Kidney capillary endothelial cell (primary cell): ENCODE results near the gene AKR1B15.
A peak's percentile ranks its signal among the peaks of the same experiment; 100 is the strongest.
"Not testable (repeated sequence)": the region's sequence is repeated elsewhere in the genome, so short reads cannot be mapped to it uniquely, and the experiment has no call there.

Source experiments
- DNase-seq: peaks from one replicate; pipeline ENCODE4 v3.0.0-alpha.2; 2018; ENCODE audit warnings: low spot score

AKR1B15 gene

DNA sequence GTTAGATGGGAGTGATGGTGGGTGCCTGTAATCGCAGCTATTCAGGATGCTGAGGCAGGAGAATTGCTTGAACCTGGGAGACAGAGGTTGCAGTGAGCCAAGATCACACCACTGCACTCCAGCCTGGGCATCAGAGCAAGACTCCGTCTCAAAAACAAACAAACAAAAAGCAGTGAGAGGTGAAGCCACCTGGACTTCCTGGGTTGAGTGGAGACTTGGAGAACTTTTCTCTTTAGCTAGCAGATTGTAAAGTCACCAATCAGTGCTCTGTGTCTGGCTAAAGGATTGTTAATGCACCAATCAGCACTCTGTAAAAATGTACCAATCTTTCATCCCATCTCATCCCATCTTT is 14.5 kb downstream of the AKR1B15 start:
- DNase-seq = not testable (repeated sequence)

DNA sequence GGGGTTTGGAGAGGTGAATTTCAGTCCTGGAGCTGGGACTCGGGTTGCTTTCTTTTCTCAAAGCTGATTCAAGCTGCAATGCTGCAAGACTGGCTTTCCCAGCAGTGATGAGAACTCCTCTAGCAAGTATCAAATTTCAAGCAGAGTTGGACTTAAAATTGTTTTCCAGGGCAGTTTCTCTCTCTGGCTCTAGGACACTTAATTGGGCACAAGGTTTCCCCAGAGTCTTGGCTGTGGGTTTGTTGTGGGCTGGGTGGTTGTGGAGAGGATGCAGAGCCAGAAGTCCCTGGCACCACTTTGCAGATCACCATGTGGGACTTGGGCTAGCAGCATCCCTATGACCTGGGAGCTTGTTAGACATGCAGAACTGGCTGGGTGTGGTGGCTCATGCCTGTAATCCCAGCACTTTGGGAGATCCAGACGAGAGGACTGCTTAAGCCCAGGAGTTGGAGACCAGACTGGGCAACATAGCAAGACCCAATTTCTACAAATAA is 16.8 kb downstream of the AKR1B15 start:
- no peak for DNase-seq

DNA sequence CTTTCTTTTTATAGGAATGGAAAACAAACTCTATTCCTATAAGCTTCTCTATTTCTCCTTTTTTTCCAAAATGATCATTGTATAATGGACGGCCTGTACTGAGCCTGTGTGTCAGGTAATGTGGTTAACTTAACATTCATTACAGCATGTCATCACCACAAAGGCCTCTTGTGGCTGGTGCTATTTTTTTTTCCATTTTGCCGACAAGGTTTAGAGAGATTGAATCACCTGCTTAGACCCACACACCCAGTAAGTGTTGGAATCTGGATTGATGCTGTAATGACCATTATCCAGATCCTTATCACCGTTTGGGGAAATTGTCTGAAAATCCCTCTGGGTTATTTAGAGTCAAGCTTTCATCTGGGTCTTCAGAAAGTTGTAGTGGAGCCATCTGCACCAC is 18.5 kb downstream of the AKR1B15 start:
- DNase-seq = no peak

DNA sequence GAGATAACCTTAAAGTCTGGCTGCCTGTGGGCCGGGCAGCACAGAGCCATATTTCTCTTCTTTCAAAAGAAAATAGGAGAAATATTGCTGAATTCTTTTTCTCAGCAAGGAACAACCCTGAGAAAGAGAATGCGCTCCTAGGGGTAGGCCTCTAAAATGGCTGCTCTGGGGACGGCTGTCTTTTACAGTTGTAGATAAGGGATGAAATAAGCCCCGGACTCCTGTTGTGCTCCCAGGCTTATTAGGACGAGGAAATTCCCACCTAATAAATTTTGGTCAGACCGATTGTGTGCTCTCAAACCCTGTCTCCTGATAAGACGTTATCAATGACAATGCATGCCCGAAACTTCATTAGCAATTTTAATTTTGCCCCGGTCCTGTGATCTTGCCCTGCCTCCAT is 21.1 kb downstream of the AKR1B15 start:
- DNase-seq = not testable (repeated sequence)

DNA sequence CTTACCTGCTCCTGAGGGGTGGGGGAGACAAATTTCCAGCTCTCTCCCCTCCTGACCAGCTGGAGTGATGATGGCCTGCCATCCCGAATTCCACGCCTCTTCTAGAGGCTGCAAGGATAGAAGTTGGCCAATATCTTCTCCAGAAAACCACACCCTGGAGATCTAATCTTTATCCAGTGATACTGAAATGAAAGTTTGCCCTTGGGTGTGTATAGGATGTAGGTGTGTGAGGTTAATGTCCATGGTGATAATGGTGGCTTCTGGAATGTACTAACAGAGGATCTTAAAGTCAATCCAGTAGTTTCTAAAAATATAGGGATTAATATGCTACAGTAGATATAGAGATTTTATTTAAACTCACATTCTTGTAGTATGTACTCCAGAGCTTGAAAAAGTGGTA is 22.2 kb downstream of the AKR1B15 start:
- no peak for DNase-seq

DNA sequence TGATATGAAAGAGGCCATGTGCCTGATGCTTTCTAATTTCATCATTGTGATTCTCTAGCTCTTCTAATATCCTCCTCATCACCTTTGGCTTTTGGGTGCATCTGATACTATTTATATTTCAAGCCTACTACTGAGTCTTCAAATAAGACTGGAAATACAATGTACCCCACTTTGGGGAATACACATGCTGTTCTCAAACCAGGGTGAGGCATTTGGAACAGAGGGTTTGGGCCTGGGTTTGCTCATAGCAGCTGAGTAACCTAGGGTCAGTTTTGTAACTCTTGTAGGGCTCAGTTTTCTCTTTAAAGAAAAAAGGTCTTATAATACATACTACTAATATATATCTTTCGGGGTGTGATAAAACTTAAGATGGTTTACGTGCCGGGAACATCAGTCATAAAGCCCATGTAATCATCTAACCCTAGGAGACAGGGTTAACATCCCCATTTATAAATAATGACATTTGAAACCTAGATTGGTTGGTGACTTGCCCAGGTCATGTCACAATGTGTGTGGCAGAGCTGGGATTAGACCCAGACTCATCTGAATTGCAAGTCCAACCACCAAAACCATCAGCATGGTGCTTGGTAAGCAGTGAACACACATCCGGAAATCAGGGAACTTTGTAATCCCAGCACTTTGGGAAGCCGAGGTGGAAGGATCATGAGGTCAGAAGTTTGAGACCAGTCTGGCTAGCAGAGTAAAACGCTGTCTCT is 23.0 kb downstream of the AKR1B15 start:
- DNase-seq = no peak

DNA sequence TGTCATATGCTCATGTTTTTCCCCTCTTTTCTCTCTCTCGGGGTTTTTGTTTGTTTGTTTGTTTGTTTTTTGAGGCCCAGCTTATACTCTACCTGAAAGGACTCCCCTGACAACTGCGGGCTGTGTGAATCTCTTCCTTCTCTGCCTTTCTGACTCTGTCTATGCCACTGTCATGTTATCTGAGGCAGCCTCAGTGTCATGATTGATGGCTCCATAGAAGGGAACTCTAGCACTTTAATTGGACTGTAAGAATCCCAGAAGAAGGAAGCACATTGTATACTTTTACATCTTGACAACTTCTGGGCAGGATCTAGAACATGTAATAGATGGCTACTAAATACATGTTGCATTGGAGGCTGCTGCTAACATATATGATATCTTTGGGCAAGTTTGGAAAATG is 25.4 kb downstream of the AKR1B15 start:
- DNase-seq = no peak

DNA sequence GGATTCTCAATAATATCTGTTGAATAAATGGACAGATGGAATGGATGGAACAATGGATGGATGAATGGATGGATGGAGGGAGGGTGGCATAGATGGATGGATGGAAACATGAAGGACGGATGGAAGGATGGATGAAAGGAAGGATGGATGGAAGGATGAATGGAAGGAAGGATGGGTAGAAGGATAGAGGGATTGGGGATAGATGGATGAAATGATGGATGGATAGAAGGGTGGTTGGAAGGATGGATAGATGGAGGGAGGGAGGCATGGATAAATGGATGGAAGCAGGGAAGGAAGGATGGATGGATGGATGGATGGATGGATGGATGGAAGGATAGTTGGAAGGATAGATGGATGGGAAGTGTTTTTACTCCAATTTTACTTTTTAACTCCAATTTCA is 35.4 kb downstream of the AKR1B15 start:
- no peak for DNase-seq

DNA sequence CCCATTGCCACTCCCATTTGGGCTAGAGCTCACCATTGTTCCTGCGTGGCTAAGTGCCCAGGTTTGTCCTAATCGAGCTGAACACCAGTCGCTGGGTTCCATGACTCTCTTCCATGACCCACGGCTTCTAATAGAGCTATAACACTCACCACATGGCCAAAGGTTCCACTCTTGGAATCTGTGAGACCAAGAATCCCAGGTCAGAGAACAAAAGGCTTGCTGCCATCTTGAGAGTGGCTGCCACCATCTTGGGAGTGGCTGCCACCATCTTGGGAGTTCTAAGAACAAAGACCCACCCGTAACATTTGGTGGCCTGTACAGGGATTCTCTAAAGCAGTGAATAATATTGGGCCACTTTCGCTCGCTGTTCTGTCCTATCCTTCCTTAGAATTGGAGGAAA is 37.0 kb downstream of the AKR1B15 start:
- no peak for DNase-seq

DNA sequence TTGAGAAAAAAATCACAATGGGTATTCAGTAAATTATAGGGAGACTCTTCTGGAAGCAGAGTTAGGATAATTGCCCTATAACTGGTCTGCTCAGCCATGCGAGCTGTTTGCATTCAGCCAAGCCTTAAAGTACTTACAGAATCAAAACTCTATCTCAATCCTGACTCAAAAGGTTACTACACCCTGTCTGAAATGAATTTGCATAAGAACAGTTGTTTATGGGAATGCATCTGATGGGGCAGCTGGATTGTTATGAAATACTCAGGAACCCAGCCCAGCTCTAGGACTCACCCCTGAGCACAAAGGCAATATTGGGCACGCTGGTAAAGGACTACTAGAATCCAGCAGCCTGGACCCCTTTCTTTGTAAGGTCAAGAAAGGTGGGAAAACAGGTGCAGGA is 38.8 kb downstream of the AKR1B15 start:
- DNase-seq = no peak

DNA sequence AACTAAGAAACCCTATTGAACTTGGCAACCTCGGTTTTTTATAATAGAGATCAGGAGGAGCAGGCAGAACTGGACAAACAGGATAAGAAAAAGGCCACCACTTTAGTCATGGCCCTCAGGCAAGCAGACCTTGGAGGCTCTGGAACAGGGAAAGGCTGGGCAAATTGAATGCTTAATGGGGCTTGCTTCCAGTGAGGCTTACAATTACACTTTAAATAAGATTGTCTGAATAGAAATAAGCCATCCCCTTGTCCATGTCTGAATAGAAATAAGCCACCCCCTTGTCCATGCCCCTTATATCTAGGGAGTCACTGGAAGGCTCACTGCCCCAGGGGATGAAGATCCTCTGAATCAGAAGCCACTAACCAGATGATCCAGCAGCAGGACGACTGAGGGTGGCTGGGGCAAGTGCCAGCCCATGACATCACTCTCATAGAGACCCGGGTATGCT is 40.6 kb downstream of the AKR1B15 start:
- DNase-seq = no peak

DNA sequence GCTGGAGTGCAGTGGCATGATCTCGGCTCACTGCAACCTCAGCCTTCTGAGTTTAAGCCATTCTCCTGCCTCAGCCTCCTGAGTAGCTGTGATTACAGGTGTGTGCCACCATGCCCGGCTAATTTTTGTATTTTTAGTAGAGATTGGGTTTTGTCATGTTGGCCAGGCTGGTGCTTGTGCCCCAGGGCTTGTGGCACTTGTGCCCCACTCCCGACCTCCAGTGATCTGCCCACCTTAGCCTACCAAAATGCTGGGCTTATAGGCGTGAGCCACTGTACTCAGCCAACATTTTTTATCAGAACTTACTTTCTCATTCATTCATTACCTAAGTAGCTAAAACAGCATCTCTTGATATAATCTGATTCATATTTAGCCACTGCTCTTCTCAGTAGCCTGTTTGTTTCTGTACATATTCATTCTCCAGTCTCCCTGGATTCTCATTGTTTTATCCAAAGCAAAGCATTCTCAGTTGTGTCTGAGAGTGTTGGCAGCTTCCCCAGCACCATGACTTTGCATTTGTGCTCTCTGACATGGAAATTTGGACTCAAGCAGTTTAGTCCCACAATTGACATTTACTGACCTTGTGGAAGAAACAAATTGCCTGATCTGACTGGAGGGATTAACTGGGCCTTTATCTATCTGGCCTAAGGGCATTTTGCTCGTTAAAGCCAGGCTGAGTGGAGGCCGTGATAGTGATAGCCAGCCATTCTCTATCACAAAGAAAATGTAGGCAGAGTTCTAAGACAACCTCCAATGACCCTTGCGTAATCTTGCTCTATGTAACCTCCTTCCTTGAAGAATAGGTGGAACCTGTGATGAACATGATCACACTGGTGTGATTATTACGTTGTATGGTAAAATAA is 44.9 kb downstream of the AKR1B15 start:
- DNase-seq = no peak

DNA sequence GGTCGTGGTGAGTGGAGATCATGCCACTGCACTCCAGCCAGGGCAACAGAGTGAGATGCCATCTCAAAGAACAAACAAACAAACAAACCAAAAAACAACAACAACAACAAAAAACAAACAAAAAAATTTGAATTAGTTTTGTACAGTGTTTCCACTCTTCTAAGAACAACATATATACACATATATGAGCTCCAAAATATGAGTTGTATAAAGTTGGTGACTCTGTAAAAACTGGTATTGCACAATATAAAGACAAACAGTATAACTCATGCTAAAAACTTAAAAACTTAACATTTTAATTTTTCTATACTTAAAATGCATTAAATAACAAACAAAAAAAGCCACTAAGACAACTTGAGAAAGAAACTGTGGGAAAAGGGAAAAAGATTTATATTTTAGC is 46.0 kb downstream of the AKR1B15 start:
- DNase-seq = no peak

DNA sequence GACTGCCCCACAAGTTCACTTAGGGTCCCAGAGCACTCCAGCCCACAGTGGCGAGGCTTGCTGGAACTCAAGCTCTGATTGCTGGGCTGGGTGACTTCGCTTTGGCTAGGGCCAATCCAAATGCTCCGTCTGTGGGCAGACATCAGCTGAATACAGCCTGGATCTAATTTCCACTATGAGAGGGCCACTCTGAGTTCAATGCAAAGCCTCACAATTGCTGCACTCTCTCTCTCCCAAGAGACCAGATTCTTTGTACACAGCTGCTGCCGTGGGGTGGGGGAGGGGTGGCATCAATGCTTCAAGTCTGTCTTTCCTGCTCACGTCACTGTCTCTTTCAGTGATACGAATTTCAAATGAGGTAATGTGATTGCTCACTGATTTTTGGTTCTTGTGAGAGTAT is 50.5 kb downstream of the AKR1B15 start:
- DNase-seq = no peak

DNA sequence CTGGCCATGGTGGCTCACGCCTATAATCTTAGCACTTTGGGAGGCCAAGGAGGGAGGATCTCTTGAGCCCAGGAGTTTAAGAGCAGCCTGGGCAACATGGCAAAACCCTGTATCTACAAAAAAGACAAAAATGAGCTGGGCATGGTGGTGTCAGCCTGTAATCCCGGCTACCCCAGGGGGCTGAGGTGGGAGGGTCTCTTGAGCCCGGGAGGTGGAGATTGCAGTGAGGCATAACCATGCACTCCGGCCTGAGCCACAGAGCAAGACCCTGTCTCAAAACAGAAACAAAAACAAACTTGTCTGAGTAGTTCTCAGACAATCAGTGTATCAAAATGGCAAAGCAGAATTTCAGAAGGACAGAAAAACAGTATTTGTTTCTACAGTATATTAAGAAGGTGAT is 52.5 kb downstream of the AKR1B15 start:
- DNase-seq = no peak

DNA sequence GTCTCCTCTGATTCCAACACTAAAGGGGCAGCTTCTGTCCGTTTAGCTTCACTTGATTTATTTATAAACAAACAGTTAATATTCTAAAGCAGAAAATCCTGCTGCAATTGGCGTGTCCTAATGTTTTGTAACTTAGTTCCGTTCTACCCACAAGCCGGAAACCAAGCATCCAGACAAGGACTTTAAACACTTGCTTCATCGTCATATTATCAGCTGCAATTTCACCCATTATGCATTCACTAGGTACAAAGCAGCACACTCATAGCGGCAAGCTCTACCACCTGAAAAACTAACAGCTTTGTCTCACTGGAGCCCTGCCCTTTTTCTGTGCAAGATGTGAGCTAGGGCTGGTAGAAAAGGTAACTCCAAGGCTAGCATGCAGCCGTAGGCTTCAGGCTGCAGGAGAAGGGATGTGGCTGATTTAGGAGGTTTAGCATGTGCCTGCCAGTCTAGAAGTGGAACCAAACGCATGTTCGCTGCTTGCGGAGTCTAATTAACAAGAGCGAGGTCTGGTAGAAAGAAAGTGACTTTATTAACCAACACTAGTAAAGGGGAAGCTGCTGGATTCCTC is 54.1 kb downstream of the AKR1B15 start:
- no peak for DNase-seq

DNA sequence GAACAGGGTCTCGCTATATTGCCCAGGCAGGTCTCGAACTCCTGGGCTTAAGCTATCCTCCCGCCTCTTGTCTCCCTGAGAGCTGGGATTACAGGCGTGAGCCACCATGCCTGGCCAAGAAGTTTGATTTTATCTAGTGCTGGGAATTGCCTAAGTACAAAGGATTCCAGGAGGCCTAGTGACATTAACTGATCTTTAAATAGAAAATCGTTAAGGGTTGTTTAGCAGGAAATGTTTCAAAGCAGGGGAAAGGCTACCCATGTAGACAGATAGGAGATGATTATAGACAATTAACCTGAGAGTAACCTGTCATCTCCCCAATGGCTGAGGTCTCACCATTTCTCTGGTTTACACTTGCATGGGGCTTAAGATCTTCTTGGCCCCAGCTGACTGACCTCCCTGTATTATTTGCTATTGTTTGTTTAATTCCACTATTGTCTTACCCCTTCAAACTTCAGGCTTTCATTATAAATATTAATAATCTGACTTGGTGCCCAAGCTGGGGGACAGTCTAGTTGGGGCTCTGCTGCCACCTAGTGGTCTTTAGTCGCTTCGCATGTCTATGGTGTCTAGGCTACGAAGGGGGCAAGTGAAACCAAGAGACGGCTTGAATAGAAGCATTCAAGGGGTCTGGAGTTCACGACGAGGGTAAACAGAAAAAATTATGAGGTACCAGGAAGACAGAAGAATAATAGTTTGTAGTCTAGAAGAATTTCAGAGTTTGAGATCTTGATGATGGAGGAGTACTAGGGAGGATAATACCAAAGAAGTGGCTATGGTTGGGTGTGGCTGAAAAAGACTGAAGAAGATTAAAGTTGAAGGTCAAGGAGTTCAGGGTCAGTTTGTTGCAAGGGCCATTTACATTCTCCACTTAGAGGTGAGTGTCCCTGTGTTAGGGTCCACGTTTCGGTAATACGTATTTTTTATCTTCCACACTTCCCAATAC is 57.3 kb downstream of the AKR1B15 start:
- peak; percentile 63 for DNase-seq

DNA sequence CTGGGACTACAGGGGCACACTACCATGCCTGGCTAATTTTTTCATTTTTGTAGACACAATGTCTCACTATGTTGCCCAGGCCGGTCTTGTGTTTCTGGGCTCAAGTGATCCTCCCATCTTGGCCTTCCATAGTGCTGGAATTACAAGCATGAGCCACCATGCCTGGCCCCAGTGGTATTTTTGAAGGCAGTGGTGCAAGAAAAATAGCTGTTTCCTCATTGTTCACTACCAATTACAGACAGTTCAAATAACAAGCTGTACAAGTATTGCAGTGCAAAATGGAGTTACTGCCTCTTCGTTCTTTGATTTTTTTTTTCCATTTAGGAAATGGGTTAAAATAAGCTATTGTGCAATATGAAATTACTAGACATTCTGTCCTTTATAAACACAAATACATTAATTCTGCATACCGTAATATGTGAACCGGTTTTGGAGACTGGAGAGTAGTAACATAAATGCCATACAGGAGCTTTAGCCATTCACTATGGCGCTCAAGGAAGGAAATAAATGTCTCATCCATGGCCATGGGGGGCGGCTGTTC is 62.8 kb downstream of the AKR1B15 start:
- no peak for DNase-seq

DNA sequence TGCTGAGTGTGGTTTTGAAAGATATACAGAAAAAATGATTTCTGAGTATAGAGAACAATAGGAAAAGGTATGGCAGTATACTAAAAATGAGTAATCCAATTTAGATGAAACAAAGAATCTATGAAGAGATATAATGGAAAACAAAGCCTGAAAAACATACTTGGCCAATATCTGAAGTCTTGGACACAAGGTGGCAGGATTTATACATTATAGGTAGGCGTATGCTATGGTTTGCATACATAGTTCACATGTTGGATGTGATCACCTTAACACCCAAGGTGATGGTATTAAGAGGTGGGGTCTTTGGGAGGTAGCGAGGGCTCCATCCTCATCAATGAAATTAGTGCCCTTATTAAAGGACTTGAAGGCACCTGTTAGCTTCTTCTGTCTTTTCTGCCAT is 63.3 kb downstream of the AKR1B15 start:
- no peak for DNase-seq

DNA sequence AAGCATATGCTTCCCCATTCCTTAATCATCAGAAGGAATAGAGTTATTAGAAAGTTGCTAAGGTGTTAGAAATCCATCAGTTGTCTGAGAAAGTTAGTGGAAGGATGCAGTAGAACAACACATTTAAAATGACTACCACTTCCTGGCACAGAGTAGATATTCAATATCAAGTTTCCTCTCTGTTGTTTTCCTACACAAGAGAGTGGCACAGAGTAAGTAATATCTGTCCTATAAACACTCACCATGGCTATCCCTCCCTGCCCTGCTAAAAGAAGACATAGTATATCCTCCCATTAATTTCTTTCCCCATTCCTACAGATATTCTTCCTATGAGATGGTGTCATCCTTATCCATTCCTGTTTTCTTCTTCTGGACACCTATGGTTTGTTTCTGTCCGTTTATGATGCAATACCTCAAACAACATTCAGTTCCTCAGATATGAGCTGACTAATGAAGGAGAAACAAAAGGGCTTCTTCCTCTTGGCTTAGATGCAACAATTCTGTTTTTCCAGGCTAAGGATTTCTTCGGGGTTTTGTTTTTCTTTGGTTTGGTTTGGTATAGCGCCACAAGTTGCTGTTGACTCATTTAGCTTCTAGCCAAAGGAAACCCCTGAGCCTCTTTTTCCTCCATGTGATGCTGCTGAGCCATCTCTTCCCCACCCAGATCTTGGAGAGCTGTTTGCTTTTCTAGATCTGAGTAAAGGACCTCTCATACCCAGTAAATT is 64.9 kb downstream of the AKR1B15 start:
- DNase-seq = peak; percentile 84

DNA sequence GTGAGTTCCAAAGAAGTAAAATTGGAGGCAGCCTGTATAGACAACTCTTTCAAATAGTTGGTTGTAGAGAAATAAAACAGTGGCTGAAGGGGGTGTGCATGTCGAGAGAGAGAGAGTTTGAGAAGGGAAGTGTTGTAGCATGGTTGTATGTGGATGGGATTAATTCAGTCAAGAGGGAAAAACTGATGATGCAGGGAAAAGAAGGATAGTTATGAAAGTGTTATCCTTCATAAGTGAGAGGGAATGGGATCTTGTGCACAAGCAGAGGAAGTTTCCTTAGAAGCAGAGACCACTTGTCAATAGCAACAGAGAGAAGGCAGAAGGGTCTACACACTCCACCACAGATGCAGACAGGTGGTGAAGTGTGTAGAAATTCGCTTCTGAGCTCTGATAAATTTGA is 67.7 kb downstream of the AKR1B15 start:
- no peak for DNase-seq
